PFSK-1 (cell line): ENCODE measurements around the gene THSD4.

Source experiments
- FOXP2 ChIP-seq: optimal IDR thresholded peaks from 2 replicates; pipeline ENCODE3; 2011; ENCODE audit warnings: borderline replicate concordance, control low read depth, inconsistent platforms; ENCODE audit not compliant: insufficient read depth; ENCODE audit errors: extremely low read length, extremely low read depth
- POLR2AphosphoS5 ChIP-seq: IDR thresholded peaks from 2 replicates; pipeline ENCODE4 v1.6.1; 2012; ENCODE audit warnings: low read depth, mild to moderate bottlenecking, control low read depth, low read length, moderate library complexity
- SIN3A ChIP-seq: IDR thresholded peaks from 2 replicates; pipeline ENCODE4 v1.6.1; 2012; ENCODE audit warnings: mild to moderate bottlenecking, low read length, moderate library complexity, borderline replicate concordance; ENCODE audit not compliant: insufficient read depth
- TAF1 ChIP-seq: IDR thresholded peaks from 2 replicates; pipeline ENCODE4 v1.6.1; 2012; ENCODE audit warnings: low read length, control low read depth, borderline replicate concordance; ENCODE audit not compliant: insufficient read depth
- TF ChIP-seq, protein P1 (sequence below), 2 experiments: IDR thresholded peaks; 2 replicates each; pipeline versions ENCODE4 v1.6.1 to v1.8.0; 2011 to 2012; ENCODE audit warnings: low read depth in 2 of 2, low read length in 2 of 2, control low read depth in 1 of 2, inconsistent platforms in 1 of 2, mild to moderate bottlenecking in 1 of 2, moderate library complexity in 1 of 2; ENCODE audit not compliant: insufficient read depth in 1 of 2

Gene THSD4

DNA sequence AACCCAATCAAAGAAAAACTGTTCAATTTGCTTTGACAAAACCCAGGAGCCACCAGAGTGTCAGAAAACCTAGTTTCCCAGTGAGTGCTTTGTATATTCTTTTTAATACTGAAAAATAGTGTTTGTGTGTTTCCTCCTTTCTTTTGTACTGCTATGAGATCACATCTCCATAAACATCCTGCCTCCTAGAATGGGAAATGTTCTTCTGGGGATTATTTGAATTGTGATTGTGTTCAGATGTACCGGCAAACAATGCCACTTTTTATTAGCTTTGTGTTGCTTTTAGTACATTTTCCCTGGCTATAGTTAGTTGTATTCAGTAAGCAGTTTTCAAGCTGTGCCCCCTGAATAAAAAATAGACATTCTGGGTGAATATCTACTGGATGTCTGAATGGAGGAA lies 547.0 kb downstream of the THSD4 start:
- TF ChIP-seq FOXP2 (no peak), SIN3A (no peak), POLR2AphosphoS5 (no peak), TAF1 (no peak)
- TF ChIP-seq, protein P1, sequence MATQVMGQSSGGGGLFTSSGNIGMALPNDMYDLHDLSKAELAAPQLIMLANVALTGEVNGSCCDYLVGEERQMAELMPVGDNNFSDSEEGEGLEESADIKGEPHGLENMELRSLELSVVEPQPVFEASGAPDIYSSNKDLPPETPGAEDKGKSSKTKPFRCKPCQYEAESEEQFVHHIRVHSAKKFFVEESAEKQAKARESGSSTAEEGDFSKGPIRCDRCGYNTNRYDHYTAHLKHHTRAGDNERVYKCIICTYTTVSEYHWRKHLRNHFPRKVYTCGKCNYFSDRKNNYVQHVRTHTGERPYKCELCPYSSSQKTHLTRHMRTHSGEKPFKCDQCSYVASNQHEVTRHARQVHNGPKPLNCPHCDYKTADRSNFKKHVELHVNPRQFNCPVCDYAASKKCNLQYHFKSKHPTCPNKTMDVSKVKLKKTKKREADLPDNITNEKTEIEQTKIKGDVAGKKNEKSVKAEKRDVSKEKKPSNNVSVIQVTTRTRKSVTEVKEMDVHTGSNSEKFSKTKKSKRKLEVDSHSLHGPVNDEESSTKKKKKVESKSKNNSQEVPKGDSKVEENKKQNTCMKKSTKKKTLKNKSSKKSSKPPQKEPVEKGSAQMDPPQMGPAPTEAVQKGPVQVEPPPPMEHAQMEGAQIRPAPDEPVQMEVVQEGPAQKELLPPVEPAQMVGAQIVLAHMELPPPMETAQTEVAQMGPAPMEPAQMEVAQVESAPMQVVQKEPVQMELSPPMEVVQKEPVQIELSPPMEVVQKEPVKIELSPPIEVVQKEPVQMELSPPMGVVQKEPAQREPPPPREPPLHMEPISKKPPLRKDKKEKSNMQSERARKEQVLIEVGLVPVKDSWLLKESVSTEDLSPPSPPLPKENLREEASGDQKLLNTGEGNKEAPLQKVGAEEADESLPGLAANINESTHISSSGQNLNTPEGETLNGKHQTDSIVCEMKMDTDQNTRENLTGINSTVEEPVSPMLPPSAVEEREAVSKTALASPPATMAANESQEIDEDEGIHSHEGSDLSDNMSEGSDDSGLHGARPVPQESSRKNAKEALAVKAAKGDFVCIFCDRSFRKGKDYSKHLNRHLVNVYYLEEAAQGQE (IDR thresholded peaks at IDR 0.05; ENCODE audit: insufficient read depth in 1 of 2, low read depth in 2 of 2, low read length in 2 of 2) = no peak

- TF ChIP-seq TAF1 (no peak), POLR2AphosphoS5 (no peak), SIN3A (no peak), FOXP2 (no peak)
- TF ChIP-seq, protein P1 (IDR thresholded peaks at IDR 0.05; ENCODE audit: insufficient read depth in 1 of 2, low read depth in 2 of 2, low read length in 2 of 2) = no peak
These were observed 549.4 kb downstream of the THSD4 start for GRCh38 chr15:71664622-71665021.

DNA sequence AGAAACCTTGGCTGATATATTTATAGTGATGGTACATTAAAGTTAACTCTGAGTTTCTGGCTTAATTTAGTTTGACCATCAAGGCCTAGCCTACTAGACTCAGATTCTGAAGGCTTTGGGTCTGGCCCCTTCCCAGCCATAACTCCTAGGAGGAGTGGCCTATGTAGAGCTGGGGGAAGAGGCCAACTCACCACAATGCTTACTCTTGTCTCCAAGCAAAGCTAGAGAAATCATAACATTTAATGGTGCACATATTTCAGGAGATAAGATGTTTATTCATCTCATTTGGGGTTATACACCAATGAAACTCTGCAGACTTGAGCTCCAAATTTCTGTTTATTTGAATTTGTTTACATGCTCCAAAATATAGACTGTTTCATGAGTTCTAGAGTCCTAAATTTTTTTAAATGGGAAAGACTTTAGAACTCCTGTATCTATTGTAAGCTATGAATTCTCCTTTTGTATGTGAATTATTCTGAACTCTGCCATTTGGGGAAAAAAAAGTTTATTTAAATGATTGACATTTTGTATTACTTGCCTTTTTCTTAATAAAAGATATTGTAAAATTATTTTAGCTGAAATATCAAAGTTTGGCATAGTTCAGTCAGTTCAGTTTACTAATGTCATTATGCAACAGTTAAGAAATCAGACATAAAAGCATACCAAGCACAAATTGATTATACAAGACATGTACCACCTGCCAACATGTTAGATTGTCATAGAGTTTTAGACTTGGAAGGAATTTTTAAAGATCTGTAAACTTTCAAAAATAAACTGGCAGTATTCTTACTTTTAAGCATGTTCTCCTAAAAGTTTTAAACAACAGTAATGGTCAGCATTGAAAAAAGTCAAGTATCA lies 551.7 kb downstream of the THSD4 start:
- TF ChIP-seq SIN3A = no peak
- TF ChIP-seq, protein P1 (IDR thresholded peaks at IDR 0.05; ENCODE audit: insufficient read depth in 1 of 2, low read depth in 2 of 2, low read length in 2 of 2) = no peak
- TF ChIP-seq FOXP2 = no peak
- no peak for TF ChIP-seq TAF1
- no peak for TF ChIP-seq POLR2AphosphoS5

- no peak for TF ChIP-seq POLR2AphosphoS5
- no peak for TF ChIP-seq TAF1
These were observed 554.4 kb downstream of the THSD4 start for GRCh38 chr15:71669688-71670087.

GRCh38 chr15:71674354-71674753 lies 559.1 kb downstream of the THSD4 start:
- TF ChIP-seq POLR2AphosphoS5 = no peak
- TF ChIP-seq, protein P1 (IDR thresholded peaks at IDR 0.05; ENCODE audit: insufficient read depth in 1 of 2, low read depth in 2 of 2, low read length in 2 of 2) = no peak
- TF ChIP-seq TAF1 = no peak
- no peak for TF ChIP-seq FOXP2
- no peak for TF ChIP-seq SIN3A
